GM19467 (cell line): ENCODE results near the gene LRP5.
"Not testable (repeated sequence)": the region's sequence is repeated elsewhere in the genome, so short reads cannot be mapped to it uniquely, and the experiment has no call there.

Experiments used
- ATAC-seq: cut with Tn5 transposase; IDR thresholded peaks from one replicate; pipeline ENCODE4 v1.9.1; 2021; ENCODE audit warnings: mild to moderate bottlenecking, moderate library complexity; ENCODE audit not compliant: unreplicated experiment

The LRP5 gene

GRCh38 chr11:68459886-68460740 lies 147.7 kb downstream of the LRP5 start:
- peak; percentile 86 for ATAC-seq

DNA sequence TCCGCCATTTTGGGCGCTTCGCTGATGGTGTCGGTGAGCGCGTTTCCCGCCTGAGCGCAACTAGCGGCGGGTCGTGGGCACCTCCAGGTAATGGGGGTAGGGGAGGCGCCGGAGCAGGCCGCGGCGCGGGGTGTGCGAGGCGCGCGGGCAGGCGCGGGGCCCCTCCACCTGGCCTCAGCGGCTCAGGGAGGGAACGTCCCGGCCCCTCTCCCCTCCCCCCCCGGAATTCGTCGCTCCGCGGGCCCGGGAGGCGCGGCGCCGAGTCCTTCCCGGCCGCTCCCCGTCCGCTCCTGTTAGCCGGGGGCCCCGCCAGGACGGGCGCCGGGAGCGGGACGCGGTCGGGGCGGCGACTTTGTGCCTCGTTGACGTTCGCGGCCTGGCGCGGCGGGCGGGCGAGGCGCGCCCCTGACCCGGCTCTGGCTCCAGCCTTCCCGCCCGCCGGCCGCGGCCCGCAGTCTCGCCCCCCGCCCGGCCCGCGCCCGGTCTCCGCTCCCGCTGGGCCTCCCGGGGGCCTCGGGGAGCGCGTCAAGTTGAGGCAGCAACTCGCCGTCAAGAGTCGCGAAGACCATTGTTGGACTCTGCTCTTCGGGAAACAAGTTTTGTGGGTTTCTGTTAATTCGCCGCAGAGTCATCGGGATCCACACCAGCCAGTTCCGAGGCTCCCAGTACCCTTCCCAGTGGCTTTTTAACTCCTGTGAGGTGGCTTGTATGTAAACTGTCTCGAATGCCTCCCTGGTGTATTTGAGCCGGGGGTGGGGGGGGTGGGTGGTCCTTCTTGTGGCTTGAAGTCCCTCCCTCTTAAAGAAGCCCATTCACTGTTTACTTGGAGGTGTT lies 148.6 kb downstream of the LRP5 start, which contains the start of gene PPP6R3:
TSS of gene PPP6R3 (plus strand) at position 12 of the 834 bp plus-strand sequence. CDS start 76,913 bp downstream, outside the sequence.
- ATAC-seq, result peak; percentile 30

DNA sequence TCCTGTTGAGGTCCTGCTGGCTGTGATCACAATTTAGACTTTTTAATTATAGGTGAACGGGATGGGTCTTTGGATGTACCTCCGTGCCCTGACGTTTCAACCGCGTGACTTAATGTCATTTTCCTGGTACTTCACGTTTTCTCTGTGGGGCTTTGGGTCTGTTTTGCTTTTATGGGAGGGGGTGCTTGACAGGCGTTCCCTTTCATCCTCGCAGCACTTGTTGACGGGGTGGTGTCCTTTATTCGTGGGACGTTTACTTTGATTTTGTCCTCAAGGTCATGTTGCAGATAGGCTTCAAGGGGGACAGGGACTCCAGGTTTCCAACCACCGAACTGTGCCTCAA lies 149.2 kb downstream of the LRP5 start:
- no peak for ATAC-seq

DNA sequence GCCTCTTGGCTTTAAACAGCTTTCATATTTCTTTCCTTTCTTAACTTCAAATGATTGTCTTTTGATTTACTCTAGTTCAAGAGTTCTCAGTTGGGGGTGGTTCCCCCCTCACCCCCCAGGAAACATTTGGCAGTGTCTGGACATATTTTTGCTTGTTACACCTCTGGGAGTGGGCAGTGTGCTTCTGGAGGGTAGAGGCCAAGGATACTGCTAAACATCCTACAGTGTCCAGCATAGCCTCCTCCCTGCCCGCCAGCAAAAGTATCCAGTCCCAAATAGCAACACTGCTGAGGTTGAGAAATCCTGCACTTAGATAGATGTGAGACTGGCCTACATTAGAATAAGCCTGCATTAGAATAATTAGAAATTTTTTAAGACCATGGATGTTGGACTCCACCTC lies 151.3 kb downstream of the LRP5 start:
- ATAC-seq, result no peak

GRCh38 chr11:68467201-68467834 lies 154.9 kb downstream of the LRP5 start:
- ATAC-seq, result no peak

DNA sequence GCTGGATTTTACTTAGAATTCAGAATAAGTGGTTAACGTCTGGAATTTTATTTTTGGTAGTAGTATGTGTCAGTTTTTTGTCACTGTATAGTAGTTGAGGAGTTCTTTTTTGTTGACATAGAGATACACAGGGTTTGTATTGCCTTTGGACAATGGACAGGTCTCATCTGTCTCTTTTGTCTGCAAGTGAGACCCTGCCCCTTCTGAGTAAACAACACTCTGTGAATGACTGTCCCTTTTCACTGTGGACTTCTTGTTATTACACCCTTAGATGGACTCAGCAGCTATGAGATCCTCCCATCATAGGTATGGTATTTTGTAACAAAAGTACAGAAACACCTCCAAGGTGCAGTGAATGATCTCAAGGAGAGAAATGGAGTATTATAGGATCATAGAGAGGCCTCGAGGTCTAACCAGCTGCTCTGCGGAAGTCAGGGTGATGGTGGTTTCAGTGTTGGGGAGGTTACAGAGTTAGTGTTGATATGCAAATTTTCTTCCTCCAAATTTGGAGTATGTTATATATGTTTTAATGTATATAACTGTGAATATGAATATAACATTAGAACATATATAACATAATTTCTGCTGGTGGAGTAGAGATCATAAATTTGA lies 155.9 kb downstream of the LRP5 start:
- no peak for ATAC-seq

DNA sequence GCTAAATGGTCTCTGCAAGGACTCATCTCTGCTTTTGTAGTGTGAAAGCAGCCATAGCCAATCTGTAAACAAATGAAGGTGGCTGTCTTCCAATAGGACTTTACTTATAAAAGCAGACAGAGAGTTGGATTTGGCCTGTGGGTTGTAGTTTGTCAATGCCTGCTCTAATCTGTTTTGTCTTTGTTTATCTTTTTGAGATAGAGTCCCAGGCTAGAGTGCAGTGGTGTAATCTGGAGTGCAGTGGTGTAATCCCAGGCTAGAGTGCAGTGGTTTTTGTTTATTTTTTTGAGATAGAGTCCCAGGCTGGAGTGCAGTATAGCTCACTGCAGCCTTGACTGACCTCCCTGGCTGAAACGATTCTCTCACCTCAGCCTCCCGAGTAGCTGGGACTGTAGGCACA lies 156.7 kb downstream of the LRP5 start:
- ATAC-seq, result no peak

GRCh38 chr11:68469642-68470041 lies 157.3 kb downstream of the LRP5 start:
- no peak for ATAC-seq

GRCh38 chr11:68470304-68470811 lies 158.0 kb downstream of the LRP5 start:
- no peak for ATAC-seq

- no peak for ATAC-seq
Observed at GRCh38 chr11:68471360-68472340, 159.3 kb downstream of the LRP5 start.

- no peak for ATAC-seq
Observed at GRCh38 chr11:68472778-68473177, 160.4 kb downstream of the LRP5 start.

- no peak for ATAC-seq
Observed at GRCh38 chr11:68473693-68474092, 161.3 kb downstream of the LRP5 start.

DNA sequence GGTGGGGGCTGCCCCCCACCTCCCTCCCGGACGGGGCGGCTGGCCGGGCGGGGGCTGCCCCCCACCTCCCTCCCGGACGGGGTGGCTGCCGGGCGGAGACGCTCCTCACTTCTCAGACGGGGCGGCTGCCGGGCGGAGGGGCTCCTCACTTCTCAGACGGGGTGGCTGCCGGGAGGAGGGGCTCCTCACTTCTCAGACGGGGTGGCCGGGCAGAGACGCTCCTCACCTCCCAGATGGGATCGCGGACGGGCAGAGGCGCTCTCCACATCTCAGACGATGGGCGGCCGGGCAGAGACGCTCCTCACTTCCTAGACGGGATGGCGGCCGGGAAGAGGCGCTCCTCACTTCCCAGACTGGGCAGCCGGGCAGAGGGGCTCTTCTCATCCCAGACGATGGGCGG lies 163.2 kb downstream of the LRP5 start:
- not testable (repeated sequence) for ATAC-seq

GRCh38 chr11:68479390-68479789 lies 167.0 kb downstream of the LRP5 start:
- ATAC-seq, result no peak

GRCh38 chr11:68480193-68480592 lies 167.8 kb downstream of the LRP5 start:
- ATAC-seq, result no peak

DNA sequence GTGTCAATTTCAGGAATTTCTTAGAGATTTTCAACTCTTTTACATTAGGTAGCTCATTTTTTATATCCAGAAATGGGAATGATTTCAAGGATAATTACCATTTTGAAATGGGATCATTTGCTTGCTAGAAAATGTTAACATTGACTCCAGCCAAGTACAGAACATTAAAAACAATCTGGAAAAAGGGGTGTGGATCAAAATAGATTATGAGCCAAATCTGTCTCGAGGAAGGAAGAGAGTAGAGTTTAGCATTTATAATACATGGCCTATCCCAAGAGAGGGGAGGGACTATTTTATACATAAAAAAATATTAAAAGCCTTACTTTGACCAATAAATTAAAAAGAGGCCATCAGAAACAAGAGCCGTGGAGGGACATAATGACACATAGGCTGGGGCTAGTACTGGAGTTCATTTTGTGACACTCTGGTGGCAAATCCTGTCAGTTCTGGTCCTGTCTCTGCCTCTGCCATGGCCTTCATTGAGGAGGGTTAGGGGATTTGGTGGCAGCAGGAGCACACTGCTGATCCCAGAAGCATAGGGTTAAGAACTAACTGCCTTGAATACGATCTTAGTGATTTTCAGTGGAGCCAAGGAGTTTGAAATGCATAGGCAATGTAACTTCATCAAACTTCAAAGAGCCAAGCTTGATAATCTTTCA lies 168.6 kb downstream of the LRP5 start:
- ATAC-seq, result no peak

DNA sequence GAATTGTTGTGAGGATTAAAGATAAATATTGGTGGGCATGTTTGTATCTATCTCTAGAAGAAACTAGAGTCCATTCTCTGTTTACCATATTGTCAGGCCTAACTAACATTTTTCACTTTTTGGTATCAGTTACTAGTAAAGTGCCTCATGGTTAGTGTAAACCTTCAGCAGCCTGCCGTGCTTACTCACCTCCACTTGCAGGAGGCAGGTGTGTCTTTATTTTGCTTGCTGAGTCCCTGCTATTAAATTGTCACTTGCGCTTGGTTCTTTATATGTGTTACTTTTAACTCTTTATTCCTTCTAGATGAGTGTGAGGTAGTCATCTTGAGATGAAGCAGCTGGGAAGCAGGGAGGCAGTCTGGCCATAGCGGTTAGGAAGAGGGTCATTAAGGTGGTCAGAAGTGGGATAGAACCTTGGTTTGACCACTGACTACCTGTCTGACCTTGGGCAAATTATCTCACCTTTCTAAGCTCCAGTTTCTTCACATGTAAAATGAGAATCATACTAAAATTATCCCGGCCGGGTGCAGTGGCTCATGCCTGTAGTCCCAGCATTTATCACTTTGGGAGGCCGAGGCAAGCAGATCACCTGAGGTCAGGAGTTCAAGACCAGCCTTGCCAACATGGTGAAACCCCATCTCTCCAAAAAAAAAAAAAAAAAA lies 169.3 kb downstream of the LRP5 start:
- no peak for ATAC-seq

DNA sequence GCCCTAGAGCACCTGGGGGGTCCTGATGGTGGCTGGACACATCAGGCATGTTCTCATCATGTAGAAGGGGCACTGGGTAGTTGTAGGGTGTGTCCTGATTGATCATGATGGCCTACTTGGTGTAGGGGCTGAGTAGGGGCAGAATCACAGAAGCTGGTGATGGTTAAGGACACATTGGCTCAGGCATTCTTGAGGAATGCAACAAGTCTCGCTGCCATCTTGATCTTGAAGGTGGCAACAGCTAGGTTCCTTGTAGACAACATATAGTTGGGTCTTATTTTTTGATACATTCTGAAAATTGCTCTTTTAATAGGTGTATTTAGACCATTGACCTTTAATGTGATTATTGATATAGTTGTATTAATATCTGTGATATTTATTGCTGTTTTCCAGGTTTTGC lies 176.2 kb downstream of the LRP5 start:
- ATAC-seq, result no peak
